Cardiac muscle cell (in vitro differentiated cells and primary cell): ENCODE results near the gene AASDH. TPM values are rescaled to one million over a fixed set of nuclear protein-coding genes. Genes with fewer than 3 reads are reported as not detected.

Experiments used
- DNase-seq, 2 donors: peaks; one replicate each; pipeline versions ENCODE4 v3.0.0 to v3.0.0-alpha.2; 2010 to 2017; ENCODE audit warnings: low read depth in 1 of 2, low spot score in 1 of 2
- H3K27ac ChIP-seq: fragments of 200-600 bp; sonication (generic); 2 replicates; pipeline ENCODE4 v1.5.1; 2016
- H3K27me3 ChIP-seq: fragments of 200-600 bp; sonication (generic); 2 replicates; pipeline ENCODE4 v1.6.0; 2016; ENCODE audit warnings: control low read depth
- H3K36me3 ChIP-seq: fragments of 200-600 bp; sonication (generic); 2 replicates; pipeline ENCODE4 v1.5.1; 2016; ENCODE audit warnings: control low read depth
- H3K4me1 ChIP-seq: fragments of 200-600 bp; sonication (generic); 2 replicates; pipeline ENCODE4 v1.8.1; 2017; ENCODE audit warnings: low read depth, mild to moderate bottlenecking, mixed run types
- H3K4me3 ChIP-seq: fragments of 200-600 bp; sonication (generic); 2 replicates; pipeline ENCODE4 v1.5.1; 2016; ENCODE audit warnings: mild to moderate bottlenecking
- H3K9me3 ChIP-seq: fragments of 200-600 bp; sonication (generic); 2 replicates; pipeline ENCODE4 v1.5.1; 2017; ENCODE audit warnings: low read depth, mild to moderate bottlenecking, control low read depth
- CTCF ChIP-seq: IDR thresholded peaks from 2 replicates; pipeline ENCODE4 v1.5.1; 2012; ENCODE audit warnings: low read depth, mild to moderate bottlenecking, low read length
- polyA plus RNA-seq: library from polyadenylated mRNA; unstranded; fragments of >200 nt; fragmentation: Nextera tagmentation; extraction: Ambion mirVana; gene quantifications from 2 replicates; pipeline ENCODE4 v1.2.1, GENCODE V29; 2016
- total RNA-seq: library from RNA; depleted of rRNA; stranded (reverse); fragments of >200 nt; gene quantifications from 2 replicates; pipeline ENCODE4 v1.2.3, GENCODE V29; 2016

Gene AASDH
- total and polyA plus RNA-seq, 2 experiments from 2014 or later, result 8.4 to 15.7 TPM

GRCh38 chr4:56430203-56430602, 42.9 kb upstream of the AASDH start:
- no peak for DNase-seq
- no peak for TF ChIP-seq CTCF
- Histone ChIP-seq H3K27me3 (no peaks in the 10 kb centered on the region), H3K4me3 (no peak overlapping the region), H3K36me3 (no peaks in the 10 kb centered on the region), H3K27ac (no peak overlapping the region), H3K4me1 (peaks cover 8% of the 10 kb centered on the region), H3K9me3 (no peaks in the 10 kb centered on the region)

- no peak overlapping the region for H3K27ac ChIP-seq
- no peaks in the 10 kb centered on the region for H3K27me3 ChIP-seq
- H3K4me3 ChIP-seq, result no peak overlapping the region
- no peak for DNase-seq
- TF ChIP-seq CTCF, result no peak
- H3K9me3 ChIP-seq, result no peaks in the 10 kb centered on the region
- H3K36me3 ChIP-seq, result no peaks in the 10 kb centered on the region
- H3K4me1 ChIP-seq, result peaks cover 11% of the 10 kb centered on the region
These were observed 39.9 kb upstream of the AASDH start for GRCh38 chr4:56427179-56427578.

- no peak overlapping the region for H3K4me3 ChIP-seq
- H3K9me3 ChIP-seq, result no peaks in the 10 kb centered on the region
- H3K27ac ChIP-seq, result no peak overlapping the region
- no peak for TF ChIP-seq CTCF
- H3K27me3 ChIP-seq, result no peaks in the 10 kb centered on the region
- no peaks in the 10 kb centered on the region for H3K36me3 ChIP-seq
- H3K4me1 ChIP-seq, result peaks cover 11% of the 10 kb centered on the region
- DNase-seq, result no peak
These were observed 39.0 kb upstream of the AASDH start for GRCh38 chr4:56426273-56426672.

- Histone ChIP-seq H3K27ac (no peak overlapping the region), H3K27me3 (no peaks in the 10 kb centered on the region), H3K9me3 (no peaks in the 10 kb centered on the region), H3K36me3 (no peaks in the 10 kb centered on the region), H3K4me1 (peaks cover 11% of the 10 kb centered on the region), H3K4me3 (no peak overlapping the region)
- no peak for TF ChIP-seq CTCF
- no peak for DNase-seq
These were observed 38.2 kb upstream of the AASDH start for GRCh38 chr4:56425518-56425917.

GRCh38 chr4:56424697-56425514, 37.6 kb upstream of the AASDH start:
- peak; percentile 41 to 60 for DNase-seq
- Histone ChIP-seq H3K27me3 (no peaks in the 10 kb centered on the region), H3K9me3 (no peaks in the 10 kb centered on the region), H3K4me1 (peaks cover 11% of the 10 kb centered on the region), H3K27ac (peak overlapping the region; percentile 4), H3K4me3 (no peak overlapping the region), H3K36me3 (no peaks in the 10 kb centered on the region)
- TF ChIP-seq CTCF, result peak; percentile 73
